Measurements from ENCODE around the gene CEACAM4. TPM values are rescaled to one million over a fixed set of nuclear protein-coding genes. Genes with fewer than 3 reads are reported as not detected.

CEACAM4 gene
- total and polyA plus RNA-seq, 2 of the 8 experiments (the other 6 are each of a cell fraction or from before 2014, with no cell fraction given) = not detected

DNA sequence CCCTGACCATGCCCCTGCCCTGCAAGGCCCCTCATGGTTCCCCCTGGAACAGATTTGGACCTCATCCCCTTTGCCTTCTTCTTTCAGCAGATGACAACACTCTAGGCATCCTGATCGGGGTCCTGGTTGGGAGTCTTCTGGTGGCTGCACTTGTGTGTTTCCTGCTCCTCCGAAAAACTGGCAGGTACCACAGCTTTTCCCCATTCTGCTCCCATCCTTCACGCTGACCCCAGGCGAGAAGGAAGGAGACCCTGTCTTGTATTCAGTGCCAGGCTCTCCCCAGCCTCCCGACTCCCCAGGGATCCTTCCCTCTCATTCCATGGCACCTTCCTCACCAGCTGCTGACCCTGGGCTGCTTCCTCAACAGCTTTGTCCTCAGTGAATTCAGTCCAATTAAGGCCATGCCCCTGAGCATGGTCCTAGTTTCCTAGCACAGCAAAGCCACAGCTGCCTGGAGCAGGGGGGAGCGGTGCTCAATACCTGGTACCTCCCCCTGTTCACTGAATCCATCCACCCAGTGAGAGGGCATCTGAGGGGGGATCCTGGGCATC is 42.5 kb downstream of the CEACAM4 start:
- Histone ChIP-seq H3K18ac (ENCODE audit: extremely low read depth, low read length) (no peak overlapping the region), H3K9ac (replicated peaks in 1 of 4; ENCODE audit: extremely low read depth in 1 of 4, low read depth in 3 of 4, low read length in 3 of 4) (no peak overlapping the region), H3K4ac (replicated peaks; ENCODE audit: insufficient read length, low read depth, low read length) (no peak overlapping the region), H2BK15ac (ENCODE audit: low read length) (no peak overlapping the region), H4K91ac (replicated peaks; ENCODE audit: insufficient read length, low read length) (no peak overlapping the region), H2AK5ac (ENCODE audit: low read depth, low read length) (no peak overlapping the region), H4K8ac (ENCODE audit: extremely low read depth, insufficient read depth, low read length) (no peak overlapping the region), H2AFZ (ENCODE audit: low read length) (no peak overlapping the region), H3K79me1 (ENCODE audit: low read depth, low read length) (no peaks in the 10 kb centered on the region), H3K27ac (ENCODE audit: low read depth, low read length) (no peak overlapping the region), H3K9me3 (ENCODE audit: insufficient read depth in 2 of 2, low read depth in 1 of 2, low read length in 1 of 2) (peaks cover 76 to 89% of the 10 kb centered on the region in 2 experiments), H3K56ac (replicated peaks; ENCODE audit: insufficient read length, low read depth, low read length) (no peak overlapping the region), H3K23ac (ENCODE audit: insufficient read length) (no peak overlapping the region), H4K5ac (ENCODE audit: insufficient read length, low read depth, low read length) (no peak overlapping the region), H3K4me2 (ENCODE audit: insufficient read depth in 1 of 2, low read depth in 2 of 2, low read length in 2 of 2) (no peak overlapping the region), H3K23me2 (ENCODE audit: low read depth, low read length) (no peaks in the 10 kb centered on the region), H3K27me3 (replicated peaks in 1 of 4; ENCODE audit: control insufficient read depth in 3 of 4, extremely low read depth in 1 of 4, insufficient read depth in 3 of 4, low read length in 3 of 4) (no peaks in the 10 kb centered on the region), H4K20me1 (replicated peaks in 1 of 2; ENCODE audit: control insufficient read depth in 1 of 2, insufficient read depth in 2 of 2, low read length in 2 of 2) (no peaks in the 10 kb centered on the region), H2BK5ac (ENCODE audit: low read depth, low read length) (no peak overlapping the region), H3K36me3 (ENCODE audit: control insufficient read depth in 2 of 4, insufficient read depth in 4 of 4, low read length in 3 of 4) (no peaks in the 10 kb centered on the region), H2BK20ac (ENCODE audit: low read length) (no peak overlapping the region), H3K4me3 (ENCODE audit: extremely low read depth in 1 of 4, insufficient read depth in 2 of 4, low read depth in 3 of 4, low read length in 4 of 4) (no peak overlapping the region), H3K79me2 (ENCODE audit: control insufficient read depth in 1 of 2, insufficient read depth in 2 of 2, low read length in 2 of 2) (no peaks in the 10 kb centered on the region), H2BK120ac (replicated peaks; ENCODE audit: low read depth, low read length) (no peak overlapping the region), H3K4me1 (replicated peaks in 1 of 4; ENCODE audit: control insufficient read depth in 3 of 4, insufficient read depth in 4 of 4, low read length in 3 of 4) (no peaks in the 10 kb centered on the region), H3K14ac (ENCODE audit: insufficient read length) (no peak overlapping the region), H2BK12ac (ENCODE audit: low read depth, low read length) (no peak overlapping the region)
- ChIA-PET POLR2A (ENCODE audit: partially characterized antibody) (no interaction called here), CTCF (ENCODE audit: partially characterized antibody) (interaction anchor here (1.4 kb wide), 2 partner anchors 21 to 58 kb away, joined by 3 to 4 read pairs; no protein-coding TSS in a partner anchor)
- 87% methylated on average over 4 of the region's 6 CpGs; no CpG with 5 or more reads in 1 of the 2 experiments for WGBS, 2 experiments (ENCODE audit: extremely low coverage in 1 of 2, insufficient coverage in 1 of 2, insufficient read length in 1 of 2, insufficient replicate concordance in 2 of 2, low coverage in 1 of 2, low lambda C conversion rate in 2 of 2, missing lambda C conversion rate in 1 of 2)
- no peak for TF ChIP-seq NANOG (IDR thresholded peaks at IDR 0.05; ENCODE audit: insufficient read depth, low read depth, low read length, poor library complexity, severe bottlenecking)
- TF ChIP-seq TAF1 (IDR thresholded peaks at IDR 0.05; ENCODE audit: low read depth, low read length) = no peak
- no peak for TF ChIP-seq SP1 (IDR thresholded peaks at IDR 0.05; ENCODE audit: low read depth, low read length)
- no peak for TF ChIP-seq RBBP5 (IDR thresholded peaks at IDR 0.05; ENCODE audit: borderline replicate concordance, low read depth, low read length)
- TF ChIP-seq KDM5A (IDR thresholded peaks at IDR 0.05; ENCODE audit: low read length) = no peak
- no peak for TF ChIP-seq EP300 (IDR thresholded peaks at IDR 0.05; ENCODE audit: borderline replicate concordance in 1 of 2, low read depth in 2 of 2, low read length in 2 of 2)
- TF ChIP-seq CHD1 (IDR thresholded peaks at IDR 0.05; ENCODE audit: low read depth, low read length) = no peak
- no peak for TF ChIP-seq POLR2AphosphoS5 (IDR thresholded peaks at IDR 0.05; ENCODE audit: low read depth, low read length)
- no peak for TF ChIP-seq FOSL1 (IDR thresholded peaks at IDR 0.05; ENCODE audit: insufficient read depth, low read depth, low read length)
- TF ChIP-seq HDAC6 (IDR thresholded peaks at IDR 0.05; ENCODE audit: low read depth, low read length) = no peak
- TF ChIP-seq TBP (IDR thresholded peaks at IDR 0.05; ENCODE audit: low read depth, low read length) = no peak
- no peak for TF ChIP-seq EZH2 (IDR thresholded peaks at IDR 0.05; ENCODE audit: low read depth, low read length, severe bottlenecking)
- TF ChIP-seq BCL11A (IDR thresholded peaks at IDR 0.05; ENCODE audit: low read depth in 2 of 2, low read length in 2 of 2) = no peak
- no peak for TF ChIP-seq SIN3A (conservative IDR thresholded peaks at IDR 0.05 in 1 of 2, IDR thresholded peaks at IDR 0.05 in 1 of 2; ENCODE audit: low read depth in 1 of 2, low read length in 2 of 2)
- DNase-seq (ENCODE audit: low read depth in 1 of 2, low spot score in 2 of 2) (no peak), FAIRE-seq (no peak)
